ENCODE data around the gene CLDN3.

Gene CLDN3

GRCh38 chr7:73770860-73771670, 995 bp upstream of the CLDN3 start:
- no peak for DNase-seq (ENCODE audit: low read depth in 2 of 2)

GRCh38 chr7:73769481-73770001, 529 bp downstream of the CLDN3 start:
- no peak for DNase-seq (ENCODE audit: low read depth in 2 of 2)

- no peak for DNase-seq (ENCODE audit: low read depth in 2 of 2)
These were observed 1.2 kb downstream of the CLDN3 start for GRCh38 chr7:73768641-73769480.

- DNase-seq (ENCODE audit: low read depth in 2 of 2), result no peak
These were observed 3.4 kb downstream of the CLDN3 start for GRCh38 chr7:73766556-73767229.

- DNase-seq (ENCODE audit: low read depth in 2 of 2), result no peak
These were observed 7.4 kb downstream of the CLDN3 start for GRCh38 chr7:73762659-73762999.

GRCh38 chr7:73761854-73762658, 8.0 kb downstream of the CLDN3 start:
- no peak for DNase-seq (ENCODE audit: low read depth in 2 of 2)

- DNase-seq (ENCODE audit: low read depth in 2 of 2), result no peak
These were observed 11.4 kb downstream of the CLDN3 start for GRCh38 chr7:73758581-73759138.

GRCh38 chr7:73749931-73750776, 19.9 kb downstream of the CLDN3 start:
- no peak for DNase-seq (ENCODE audit: low read depth in 2 of 2)

- no peak for DNase-seq (ENCODE audit: low read depth in 2 of 2)
These were observed 23.7 kb downstream of the CLDN3 start for GRCh38 chr7:73746378-73746777.

GRCh38 chr7:73742753-73743641, 27.1 kb downstream of the CLDN3 start:
- DNase-seq (ENCODE audit: low read depth in 2 of 2), result no peak

- no peak for DNase-seq (ENCODE audit: low read depth in 2 of 2)
These were observed 27.7 kb downstream of the CLDN3 start for GRCh38 chr7:73742338-73742752.

GRCh38 chr7:73741600-73741999, 28.5 kb downstream of the CLDN3 start:
- no peak for DNase-seq (ENCODE audit: low read depth in 2 of 2)

- DNase-seq (ENCODE audit: low read depth in 2 of 2), result no peak
These were observed 29.3 kb downstream of the CLDN3 start for GRCh38 chr7:73740771-73741170.

GRCh38 chr7:73740212-73740611, 29.9 kb downstream of the CLDN3 start:
- no peak for DNase-seq (ENCODE audit: low read depth in 2 of 2)

- DNase-seq (ENCODE audit: low read depth in 2 of 2), result no peak
These were observed 30.7 kb downstream of the CLDN3 start for GRCh38 chr7:73739387-73739767.

GRCh38 chr7:73738612-73739386, 31.3 kb downstream of the CLDN3 start, which contains the start of gene ABHD11:
Gene ABHD11, minus strand, starts transcription at chr7:73738802. Its CDS starts 32 bp downstream, at chr7:73738770.
- peak; percentile 96 to 98 for DNase-seq (ENCODE audit: low read depth in 2 of 2)

- peak; percentile 59 to 61 for DNase-seq (ENCODE audit: low read depth in 2 of 2)
These were observed 31.9 kb downstream of the CLDN3 start for GRCh38 chr7:73738220-73738611.
